HG02981 (cell line): ENCODE data around the gene CENPB.

Experiments used
- ATAC-seq: cut with Tn5 transposase; IDR thresholded peaks from one replicate; pipeline ENCODE4 v1.9.1; 2021; ENCODE audit warnings: mild to moderate bottlenecking, moderate library complexity; ENCODE audit not compliant: unreplicated experiment

Gene CENPB

DNA sequence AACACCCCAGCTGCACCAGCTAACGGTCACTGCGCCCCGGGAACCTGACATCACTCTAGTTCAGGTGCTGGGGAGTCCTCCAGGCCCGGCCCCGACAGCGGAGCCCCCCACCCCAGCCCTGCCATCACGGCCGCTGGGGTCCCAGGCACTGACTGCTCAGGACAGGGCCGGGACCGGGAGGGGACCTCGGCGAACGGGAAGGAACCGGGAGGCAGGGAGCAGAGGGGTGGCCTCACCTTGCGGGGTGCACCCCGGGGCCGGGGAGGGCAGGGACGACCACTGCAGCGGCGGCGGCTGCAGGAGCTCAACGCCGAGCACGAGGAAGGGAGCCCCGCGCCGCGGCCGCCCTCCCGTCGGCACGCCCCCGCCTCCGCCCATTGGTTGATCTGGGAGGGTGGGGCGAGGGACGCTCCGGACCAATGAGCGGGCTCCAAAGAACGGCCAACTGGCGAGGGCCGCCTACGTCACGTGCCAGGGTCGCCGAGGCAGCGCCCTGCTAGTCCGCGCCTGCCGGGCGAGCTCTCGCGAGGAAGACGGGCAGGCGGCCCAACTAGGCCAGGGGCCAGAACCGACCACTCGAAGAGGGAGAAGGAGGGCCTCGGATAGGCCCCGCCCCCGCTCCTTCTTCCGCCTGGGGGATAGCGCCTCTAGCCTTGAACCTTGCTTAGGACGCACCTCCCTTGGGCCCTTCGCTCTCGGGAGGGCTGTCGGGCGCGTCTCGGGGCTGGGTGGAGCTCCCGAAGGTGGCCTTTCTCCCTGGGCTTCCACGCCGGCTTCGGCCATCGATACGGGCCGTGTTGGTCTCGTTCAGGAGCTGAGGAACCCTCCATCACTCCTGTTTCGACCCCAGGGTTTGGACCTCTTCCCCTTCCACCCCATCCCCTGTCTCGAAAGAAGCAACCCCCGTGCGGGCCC lies 18.9 kb downstream of the CENPB start, which contains the start of gene ADISSP:
TSS of gene ADISSP (minus strand) at position 327 of the 915 bp plus-strand sequence. CDS start 7,653 bp downstream, outside the sequence.
- ATAC-seq, result peak; percentile 90

DNA sequence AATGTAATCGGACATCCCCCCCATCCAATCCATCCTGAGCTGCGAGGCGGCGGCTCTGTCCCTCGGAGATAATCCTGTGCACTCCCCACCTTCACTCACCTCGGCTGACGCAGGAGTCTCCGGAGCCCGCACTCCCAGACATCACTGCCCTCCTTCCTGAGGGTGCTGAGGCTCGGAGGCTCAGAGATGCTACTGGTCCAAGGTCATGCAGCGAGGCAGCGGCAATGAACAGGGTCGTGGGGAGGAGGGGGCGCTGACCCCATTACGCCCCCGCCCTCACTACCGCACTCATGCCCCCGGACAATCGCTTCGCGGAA lies 19.5 kb downstream of the CENPB start:
- no peak for ATAC-seq

- ATAC-seq, result no peak
Observed at GRCh38 chr20:3766422-3767109, 20.0 kb downstream of the CENPB start.

DNA sequence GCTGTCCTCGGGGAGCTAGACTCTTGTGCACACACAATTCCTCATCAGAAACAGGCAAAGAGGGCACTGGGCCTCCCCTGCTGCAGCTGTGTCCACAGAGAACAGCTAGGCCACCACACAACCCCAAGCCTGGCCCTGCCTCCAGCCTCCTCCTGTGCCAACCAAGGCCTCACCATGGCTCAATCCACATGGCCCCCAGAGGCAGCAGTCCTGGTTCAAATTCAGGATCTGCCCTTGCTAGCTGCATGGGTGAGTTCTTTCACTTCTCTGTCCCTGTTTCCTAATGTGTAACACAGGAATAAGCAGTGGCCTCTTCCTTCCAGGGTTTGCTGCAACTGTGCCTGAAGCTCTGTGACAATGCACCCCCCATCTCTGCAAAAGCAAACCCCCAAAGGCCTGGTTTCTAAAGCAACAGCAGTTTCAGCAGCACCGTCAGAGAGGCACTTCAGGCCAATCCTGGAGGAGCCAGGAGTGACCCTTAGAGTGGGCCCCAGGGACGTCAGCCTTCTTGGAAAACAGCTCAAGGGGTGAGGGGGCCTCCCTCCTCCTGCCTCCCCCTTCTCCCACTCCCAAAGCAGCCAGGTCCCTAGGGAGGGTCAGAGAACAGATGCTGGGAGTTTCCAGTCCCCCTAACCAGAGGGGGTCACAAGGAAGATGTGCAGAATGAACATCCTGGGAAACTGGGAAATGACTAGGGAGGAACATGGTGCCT lies 21.2 kb downstream of the CENPB start:
- ATAC-seq, result no peak

GRCh38 chr20:3764659-3765058 lies 21.9 kb downstream of the CENPB start:
- no peak for ATAC-seq

GRCh38 chr20:3763671-3764601 lies 22.6 kb downstream of the CENPB start:
- ATAC-seq, result no peak

DNA sequence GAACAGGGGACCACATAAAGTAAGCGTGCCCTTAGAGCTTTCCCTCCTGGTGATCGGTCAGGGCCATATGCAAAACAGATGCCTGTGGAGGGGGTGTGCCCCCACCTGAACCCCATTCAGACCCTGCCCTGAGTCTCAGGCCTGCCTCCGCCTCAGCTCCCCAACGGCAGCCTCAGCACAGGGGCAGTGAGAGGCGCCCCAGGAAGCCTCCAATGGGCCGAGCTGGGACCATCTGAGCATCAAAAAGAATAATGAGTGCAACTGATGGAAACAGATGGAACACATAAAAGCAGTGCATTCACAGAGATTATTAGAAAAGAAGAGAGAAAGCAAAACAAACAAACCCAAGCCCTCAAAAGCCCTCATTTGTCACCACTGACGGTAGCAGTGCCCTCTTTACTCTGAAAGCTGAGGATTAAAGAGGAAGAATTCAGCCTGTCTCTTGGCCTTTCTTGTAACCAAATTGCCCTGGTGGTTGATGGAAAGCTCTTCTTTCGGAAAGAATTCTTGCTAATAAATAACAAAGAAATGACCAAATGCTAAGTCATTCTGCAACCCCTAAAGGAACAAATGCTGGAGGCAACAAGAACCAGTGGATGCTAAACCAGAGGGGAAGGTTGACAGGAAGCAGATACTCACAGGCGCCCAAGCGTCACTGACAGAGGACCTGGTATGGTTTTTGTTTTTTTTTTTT lies 25.7 kb downstream of the CENPB start:
- no peak for ATAC-seq

- ATAC-seq, result no peak
Observed at GRCh38 chr20:3759884-3760283, 26.7 kb downstream of the CENPB start.

DNA sequence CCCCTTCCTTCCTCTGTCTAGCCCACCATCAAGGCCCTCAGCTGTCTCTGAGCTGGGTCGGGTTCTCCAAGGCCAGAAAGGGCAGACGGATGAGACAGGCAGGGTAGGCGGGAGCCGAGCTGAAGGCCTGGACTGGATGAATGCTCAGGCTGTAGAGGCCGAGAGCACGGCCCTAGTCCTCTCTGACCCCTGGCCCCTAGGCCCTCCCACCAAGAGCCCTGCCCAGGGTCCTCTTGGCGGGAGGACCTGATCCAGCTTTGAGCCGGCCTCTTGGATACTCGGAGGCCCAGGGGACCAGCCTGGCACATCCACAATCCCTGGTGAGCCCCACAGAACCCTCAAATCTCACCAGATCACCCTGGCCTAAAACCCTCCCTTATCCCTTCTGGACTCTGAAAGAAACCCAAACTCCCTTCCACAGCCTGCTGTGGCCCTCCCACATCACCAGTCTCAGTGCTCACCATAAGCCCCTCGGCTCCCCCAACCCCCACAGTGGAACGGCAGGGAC lies 27.2 kb downstream of the CENPB start:
- no peak for ATAC-seq

- no peak for ATAC-seq
Observed at GRCh38 chr20:3758566-3758965, 28.0 kb downstream of the CENPB start.

- ATAC-seq, result no peak
Observed at GRCh38 chr20:3757268-3757667, 29.3 kb downstream of the CENPB start.

- no peak for ATAC-seq
Observed at GRCh38 chr20:3755814-3756480, 30.6 kb downstream of the CENPB start.

GRCh38 chr20:3755269-3755668 lies 31.3 kb downstream of the CENPB start:
- ATAC-seq, result no peak

DNA sequence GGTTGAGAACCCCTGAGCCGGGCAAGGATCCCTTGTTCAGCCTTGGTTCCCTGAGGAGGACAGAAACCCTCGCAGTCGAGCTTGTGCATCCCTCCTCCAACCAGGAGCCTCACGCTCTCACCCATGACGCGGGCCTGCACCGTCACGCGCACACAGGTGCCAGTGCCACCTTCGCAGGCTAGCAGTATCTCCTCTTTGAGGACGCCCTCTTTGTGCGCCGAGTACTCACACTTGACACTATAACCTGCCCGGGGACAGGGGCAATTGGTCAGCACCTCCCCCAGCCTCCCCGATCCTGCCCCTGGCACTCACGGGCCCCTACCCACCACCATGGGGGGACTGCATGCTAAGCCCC lies 32.3 kb downstream of the CENPB start:
- no peak for ATAC-seq

DNA sequence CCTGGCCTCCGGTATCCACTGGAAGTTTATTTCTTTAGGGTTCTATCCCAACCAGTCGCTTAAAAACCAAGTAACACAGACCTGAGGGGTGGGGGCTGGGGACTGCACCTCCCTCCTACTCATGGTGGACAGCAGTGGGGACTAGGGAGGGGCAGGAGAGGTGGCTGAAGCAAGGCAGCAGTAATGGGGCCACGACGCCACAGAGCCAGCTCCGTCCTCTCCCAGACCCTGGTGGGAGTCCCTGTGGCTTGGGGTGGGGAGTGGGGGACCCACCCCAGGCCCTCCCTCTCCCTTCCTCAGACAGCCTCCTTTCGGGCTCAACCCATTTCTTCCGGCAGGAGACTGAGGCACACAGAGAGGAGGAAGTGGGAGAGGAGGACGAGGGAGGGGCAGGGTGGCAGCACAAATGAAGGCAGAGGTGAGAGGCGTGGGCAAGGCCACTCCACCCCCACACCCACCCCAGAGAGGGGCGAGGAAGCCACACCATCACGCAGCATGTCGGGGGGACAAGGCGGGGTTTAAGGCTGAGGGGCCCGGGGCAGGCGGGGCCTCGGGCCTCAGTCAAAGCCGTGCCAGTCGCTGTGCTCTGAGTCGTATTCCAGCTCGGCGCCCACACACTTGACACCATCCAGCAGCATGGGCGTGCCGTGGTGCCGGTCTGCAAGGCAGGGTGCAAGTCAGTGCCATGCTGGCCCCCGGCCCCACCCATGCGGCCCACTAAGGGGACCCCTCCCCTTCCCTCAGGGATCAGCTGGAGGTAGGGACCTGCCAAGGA lies 32.9 kb downstream of the CENPB start:
- ATAC-seq, result no peak

GRCh38 chr20:3753098-3753497 lies 33.4 kb downstream of the CENPB start:
- ATAC-seq, result no peak

DNA sequence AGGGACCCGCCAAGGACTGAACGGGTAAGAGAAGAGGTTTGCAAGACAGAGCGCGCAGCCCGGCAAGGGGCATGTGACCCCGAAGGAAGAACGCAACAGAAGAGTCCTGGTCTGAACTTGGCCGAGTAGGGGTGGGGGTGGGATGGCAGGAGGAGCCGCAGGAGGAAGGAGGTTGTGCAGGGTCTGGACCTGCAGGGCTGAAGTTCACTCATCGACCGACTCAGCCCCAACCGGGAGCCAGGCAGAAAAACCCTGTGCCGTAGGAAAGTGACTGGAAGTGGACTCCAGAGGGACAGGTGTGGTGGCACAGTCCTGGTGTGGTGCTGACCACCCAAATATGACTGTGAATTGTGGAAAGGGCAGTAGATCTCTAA lies 34.2 kb downstream of the CENPB start:
- no peak for ATAC-seq

- no peak for ATAC-seq
Observed at GRCh38 chr20:3751675-3752385, 34.7 kb downstream of the CENPB start.
